ENCODE data around the gene HS3ST5.

DNA sequence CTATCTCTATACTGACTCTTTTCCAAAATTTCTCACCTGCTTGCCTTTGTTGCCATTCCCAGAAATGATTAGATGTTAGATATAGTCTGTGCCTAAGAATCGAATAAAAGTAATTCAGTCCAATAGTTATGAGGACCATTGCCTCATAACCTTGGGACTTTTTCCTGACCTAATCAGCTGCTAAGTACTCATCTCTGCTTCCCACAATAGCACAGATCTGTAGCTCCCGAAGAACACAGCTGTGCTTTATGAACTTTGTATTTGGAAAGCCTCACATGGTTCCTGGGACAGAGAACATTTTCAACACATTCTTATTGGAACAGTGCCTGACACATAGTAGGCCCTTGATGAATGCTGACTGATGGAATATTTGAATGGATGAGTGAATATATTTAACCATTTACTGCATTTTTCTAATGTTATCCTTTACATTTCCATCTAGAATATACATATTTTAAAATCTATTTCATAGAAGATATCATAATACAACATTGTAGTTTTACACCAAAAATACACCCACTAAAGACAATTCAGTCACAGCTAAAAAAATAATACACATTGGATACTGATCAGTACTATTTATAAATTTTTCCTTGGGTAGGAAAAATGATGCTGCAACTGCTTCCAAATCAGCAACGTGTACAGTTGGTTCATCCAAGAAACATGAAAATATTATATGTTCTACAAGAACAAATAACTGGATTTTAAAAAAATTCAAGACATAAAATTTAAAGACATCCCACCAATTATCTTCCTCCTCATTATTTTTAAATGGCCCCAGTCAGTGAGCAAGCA lies 53.9 kb downstream of the HS3ST5 start:
- TF ChIP-seq, protein P1, sequence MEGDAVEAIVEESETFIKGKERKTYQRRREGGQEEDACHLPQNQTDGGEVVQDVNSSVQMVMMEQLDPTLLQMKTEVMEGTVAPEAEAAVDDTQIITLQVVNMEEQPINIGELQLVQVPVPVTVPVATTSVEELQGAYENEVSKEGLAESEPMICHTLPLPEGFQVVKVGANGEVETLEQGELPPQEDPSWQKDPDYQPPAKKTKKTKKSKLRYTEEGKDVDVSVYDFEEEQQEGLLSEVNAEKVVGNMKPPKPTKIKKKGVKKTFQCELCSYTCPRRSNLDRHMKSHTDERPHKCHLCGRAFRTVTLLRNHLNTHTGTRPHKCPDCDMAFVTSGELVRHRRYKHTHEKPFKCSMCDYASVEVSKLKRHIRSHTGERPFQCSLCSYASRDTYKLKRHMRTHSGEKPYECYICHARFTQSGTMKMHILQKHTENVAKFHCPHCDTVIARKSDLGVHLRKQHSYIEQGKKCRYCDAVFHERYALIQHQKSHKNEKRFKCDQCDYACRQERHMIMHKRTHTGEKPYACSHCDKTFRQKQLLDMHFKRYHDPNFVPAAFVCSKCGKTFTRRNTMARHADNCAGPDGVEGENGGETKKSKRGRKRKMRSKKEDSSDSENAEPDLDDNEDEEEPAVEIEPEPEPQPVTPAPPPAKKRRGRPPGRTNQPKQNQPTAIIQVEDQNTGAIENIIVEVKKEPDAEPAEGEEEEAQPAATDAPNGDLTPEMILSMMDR (IDR thresholded peaks at IDR 0.05): no peak
- TF ChIP-seq EP300 (IDR thresholded peaks at IDR 0.05): no peak

Measured in ovary (tissue), 3 donors.